Suppressor macrophage treated with lipopolysaccharide for 1 hour (primary cell): ENCODE data around the gene MAN2A2.
"Not testable (repeated sequence)": the region's sequence is repeated elsewhere in the genome, so short reads cannot be mapped to it uniquely, and the experiment has no call there.

ENCODE experiments used
- DNase-seq, 3 donors: peaks; one replicate each; pipeline ENCODE4 v3.0.0-alpha.2; 2020 to 2022

The MAN2A2 gene

DNA sequence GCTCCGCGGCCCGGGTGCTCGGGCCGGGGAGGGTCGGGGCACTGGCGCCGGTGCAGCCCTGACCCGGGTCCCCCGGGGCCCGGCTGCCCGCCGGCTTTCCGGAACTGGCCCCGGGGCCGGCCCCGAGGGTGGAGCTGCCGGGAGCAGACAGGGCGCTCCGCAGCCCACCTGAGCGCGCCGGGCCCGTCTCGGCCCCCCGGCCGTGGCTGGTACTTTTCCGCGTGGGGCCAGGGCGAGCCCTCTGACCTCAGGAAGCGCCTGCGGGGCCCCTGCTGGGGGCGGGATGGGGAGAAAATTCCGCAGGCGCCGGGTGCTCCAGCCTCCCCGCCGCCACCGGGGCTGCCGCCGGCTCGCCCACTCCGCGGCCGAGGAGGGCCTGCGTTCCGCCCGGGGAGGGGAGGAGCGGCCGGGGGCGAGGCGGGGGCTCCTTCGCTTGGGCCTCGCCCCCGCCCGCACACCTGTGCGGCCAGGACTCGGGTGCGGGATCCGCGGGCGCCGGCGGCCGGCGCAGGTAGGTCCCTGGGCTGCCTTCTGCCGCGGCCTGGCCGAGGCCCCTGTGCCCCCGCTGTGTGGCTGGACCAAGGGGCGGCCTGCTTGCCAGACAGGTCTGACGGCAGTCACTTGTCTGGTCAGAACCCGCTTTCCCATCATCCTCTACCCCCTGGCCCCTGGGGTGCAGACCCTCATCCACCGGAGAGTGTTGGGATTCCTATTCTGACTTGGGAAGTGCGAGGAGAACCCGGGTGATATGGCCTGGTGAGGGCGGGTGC lies 31.2 kb upstream of the MAN2A2 start:
- DNase-seq: peak in 2 of 3 donors; percentile 39 to 69

DNA sequence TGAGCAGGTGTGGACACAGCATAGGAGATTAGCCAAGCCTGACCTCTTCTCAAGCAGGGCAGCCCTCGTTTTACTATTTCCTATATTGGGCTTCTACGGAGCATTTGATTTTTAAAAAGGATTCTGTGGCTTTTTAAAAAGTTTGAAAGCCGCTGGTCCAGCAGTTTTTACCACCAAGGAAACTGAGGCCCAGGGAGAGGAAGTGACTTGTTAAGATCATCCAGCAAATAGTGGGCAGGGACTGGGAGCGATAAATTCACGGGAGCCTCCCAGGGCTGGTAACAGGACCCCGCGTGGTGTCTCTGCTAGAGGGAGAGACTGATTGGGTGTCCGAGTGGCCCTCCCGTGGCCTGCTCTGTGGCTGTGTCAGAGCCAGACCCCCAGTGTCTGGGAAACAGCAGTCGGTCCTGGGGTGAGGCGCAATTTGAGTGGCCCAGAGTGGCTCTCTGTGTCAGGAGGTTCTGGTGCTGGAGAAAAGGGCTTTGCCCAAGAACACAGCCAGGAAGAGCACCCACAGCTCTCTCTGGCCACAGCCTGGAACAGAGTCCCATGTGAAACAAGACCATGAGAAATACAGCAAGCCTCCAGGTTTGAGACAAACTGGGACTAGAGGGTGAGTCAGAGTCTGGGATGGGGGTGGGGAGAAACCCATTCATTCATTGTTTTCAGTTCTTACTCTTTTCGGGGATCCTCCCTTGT lies 30.5 kb upstream of the MAN2A2 start:
- DNase-seq: peak; percentile 86 to 90 (median 87)

DNA sequence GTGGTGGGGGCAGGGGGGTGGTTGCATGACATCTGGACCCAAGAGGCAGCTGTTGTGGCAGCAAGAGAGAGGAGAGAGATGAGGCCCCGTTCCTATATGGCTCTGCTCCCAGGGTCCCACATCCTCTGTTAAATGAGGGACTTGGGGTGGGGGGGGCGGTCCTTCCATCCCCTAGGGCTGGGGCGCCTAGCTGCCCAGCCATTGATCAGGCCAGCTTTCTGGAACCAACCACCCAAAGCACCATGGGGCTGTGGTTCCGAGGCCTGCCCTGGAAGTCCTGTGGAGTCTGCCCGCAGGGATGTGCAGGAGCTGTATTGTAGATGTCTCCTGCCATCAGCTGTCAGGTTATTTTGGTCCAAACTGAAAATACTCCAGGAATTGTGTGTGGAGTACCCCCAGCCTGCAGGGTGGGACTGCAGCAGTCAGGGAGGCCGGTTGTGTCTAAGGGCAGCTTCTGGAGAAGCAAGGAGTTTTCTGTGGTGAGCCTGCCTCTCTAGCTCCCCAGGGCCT lies 29.6 kb upstream of the MAN2A2 start:
- DNase-seq: no peak

DNA sequence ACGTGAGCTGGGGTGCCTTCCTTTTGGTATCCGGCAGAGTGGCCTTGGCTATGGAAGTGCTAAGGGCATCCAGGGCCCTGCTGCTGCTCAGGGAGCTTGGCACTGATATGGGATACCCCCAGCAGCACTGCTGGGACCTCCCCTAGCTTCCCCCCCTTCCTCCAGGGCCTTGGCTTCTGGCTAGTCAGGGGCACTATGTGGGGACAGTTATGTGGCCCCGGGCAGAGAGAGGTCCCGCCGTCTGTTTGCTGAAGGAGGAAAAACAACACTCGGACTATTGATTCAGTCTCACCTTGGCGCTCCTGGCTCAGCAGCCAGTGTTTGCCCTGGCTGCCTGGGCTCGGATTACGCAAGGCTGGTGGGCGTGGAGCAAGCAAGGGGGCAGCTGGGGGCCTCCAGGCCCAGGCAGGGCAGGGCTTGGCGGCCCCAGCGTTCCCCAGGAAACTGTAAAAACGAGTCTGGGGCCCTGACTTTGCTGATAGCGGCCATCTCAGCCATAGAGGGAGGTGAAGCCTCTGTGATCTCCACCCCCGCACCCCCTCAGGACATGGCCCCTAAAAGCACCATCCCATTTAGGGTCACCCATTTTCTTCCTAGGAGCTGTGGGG lies 29.0 kb upstream of the MAN2A2 start:
- DNase-seq: peak in 1 of 3 donors; percentile 17

DNA sequence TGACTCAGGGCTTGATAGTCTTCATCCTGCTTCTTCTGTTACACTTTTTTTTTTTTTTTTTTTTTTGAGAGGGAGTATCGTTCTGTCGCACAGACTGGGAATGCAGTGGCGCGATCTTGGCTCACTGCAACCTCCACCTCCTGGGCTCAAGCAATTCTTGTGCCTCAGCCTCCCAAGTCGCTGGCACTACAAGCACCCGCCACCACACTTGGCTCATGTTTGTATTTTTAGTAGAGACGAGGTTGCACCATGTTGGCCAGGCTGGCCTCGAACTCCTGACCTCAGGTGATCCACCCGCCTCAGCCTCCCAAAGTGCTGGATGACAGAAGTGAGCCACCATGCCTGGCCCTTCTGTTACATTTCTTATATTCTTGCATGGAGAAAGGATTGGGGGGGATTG lies 28.1 kb upstream of the MAN2A2 start:
- DNase-seq: not testable (repeated sequence)

DNA sequence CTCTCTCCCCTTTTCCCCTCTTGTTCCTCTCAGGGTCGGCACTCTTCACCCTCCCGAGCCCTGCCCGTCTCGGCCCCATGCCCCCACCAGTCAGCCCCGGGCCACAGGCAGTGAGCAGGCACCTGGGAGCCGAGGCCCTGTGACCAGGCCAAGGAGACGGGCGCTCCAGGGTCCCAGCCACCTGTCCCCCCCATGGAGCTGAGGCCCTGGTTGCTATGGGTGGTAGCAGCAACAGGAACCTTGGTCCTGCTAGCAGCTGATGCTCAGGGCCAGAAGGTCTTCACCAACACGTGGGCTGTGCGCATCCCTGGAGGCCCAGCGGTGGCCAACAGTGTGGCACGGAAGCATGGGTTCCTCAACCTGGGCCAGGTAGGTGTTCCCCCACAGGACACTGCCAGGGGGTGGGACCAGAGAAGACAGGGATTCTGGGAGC lies 27.5 kb upstream of the MAN2A2 start:
- DNase-seq: no peak

DNA sequence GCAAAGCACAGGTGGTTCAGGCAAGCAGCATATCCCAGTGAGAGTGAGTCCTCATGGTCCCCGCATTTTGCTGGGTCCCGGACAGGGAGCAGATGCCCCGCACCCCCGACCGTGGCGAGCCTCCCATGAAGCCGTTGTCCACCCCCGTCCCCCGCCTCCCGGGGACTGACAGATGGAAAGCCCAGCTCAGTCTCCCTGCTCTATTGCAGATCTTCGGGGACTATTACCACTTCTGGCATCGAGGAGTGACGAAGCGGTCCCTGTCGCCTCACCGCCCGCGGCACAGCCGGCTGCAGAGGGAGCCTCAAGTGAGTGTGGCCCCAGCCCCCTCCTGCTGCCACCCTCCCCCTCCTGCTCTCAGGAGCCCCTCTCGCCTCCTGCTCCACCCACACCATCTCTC lies 27.1 kb upstream of the MAN2A2 start:
- DNase-seq: no peak

DNA sequence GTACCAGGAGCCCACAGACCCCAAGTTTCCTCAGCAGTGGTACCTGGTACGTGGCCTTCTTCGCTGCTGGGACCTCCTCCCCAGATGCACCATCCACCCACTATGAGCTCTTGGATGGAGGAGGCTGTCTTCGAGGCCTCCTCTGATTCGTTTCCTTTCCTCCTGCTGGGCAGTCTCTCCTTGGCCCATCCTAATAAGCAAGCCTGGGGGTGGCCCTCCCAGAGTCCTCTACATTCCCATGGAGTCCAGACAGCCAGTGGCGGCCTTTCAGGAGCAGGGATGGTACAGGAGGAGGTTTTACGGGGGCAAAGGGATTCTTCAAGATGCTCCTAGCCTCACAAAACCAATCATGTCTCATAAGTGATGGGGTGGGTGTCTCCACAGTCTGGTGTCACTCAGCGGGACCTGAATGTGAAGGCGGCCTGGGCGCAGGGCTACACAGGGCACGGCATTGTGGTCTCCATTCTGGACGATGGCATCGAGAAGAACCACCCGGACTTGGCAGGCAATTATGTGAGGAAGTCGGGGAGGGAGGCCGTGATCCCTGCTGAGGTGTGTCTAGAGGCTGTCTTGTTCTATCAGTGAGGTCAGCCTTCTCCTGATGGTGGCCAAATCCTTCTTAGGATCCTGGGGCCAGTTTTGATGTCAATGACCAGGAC lies 26.5 kb upstream of the MAN2A2 start:
- DNase-seq: no peak

DNA sequence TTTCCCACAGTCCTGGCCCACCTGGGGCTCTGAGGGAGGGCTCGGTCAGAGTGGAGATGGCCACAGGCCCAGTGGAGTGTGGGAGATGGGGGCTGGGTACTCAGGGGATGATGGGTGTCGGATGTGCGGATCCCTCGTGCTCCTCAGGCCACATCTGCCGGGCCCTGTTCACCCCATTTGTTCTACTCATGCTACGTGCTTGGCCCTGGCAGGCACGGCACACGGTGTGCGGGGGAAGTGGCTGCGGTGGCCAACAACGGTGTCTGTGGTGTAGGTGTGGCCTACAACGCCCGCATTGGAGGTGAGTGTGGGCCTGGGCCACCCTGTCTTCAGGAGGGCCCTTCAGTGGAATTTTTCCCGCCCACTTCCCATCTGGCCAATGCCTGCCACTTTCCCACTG lies 25.8 kb upstream of the MAN2A2 start:
- DNase-seq: no peak

DNA sequence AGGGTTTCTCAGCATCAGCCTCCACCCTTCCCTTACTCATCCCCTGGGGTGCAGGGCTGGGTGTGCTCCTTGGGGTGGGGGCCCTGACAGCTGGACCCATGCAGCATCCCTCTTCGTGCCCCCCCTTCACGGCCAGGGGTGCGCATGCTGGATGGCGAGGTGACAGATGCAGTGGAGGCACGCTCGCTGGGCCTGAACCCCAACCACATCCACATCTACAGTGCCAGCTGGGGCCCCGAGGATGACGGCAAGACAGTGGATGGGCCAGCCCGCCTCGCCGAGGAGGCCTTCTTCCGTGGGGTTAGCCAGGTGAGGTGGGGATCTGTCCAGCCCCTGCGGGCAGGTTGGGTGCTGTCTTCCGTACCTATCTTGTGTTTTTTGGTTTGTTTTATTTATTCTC lies 25.1 kb upstream of the MAN2A2 start:
- no peak for DNase-seq

DNA sequence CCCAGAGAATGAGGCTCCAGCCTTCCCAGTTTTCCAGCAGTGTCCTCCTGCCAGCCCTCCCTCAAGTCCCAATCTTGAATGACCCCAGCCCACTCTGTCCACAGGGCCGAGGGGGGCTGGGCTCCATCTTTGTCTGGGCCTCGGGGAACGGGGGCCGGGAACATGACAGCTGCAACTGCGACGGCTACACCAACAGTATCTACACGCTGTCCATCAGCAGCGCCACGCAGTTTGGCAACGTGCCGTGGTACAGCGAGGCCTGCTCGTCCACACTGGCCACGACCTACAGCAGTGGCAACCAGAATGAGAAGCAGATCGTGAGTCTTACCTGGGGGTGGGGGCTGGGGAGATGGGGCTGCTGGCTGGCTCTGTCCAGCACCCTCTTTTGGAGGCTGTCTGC lies 24.4 kb upstream of the MAN2A2 start:
- DNase-seq: no peak

DNA sequence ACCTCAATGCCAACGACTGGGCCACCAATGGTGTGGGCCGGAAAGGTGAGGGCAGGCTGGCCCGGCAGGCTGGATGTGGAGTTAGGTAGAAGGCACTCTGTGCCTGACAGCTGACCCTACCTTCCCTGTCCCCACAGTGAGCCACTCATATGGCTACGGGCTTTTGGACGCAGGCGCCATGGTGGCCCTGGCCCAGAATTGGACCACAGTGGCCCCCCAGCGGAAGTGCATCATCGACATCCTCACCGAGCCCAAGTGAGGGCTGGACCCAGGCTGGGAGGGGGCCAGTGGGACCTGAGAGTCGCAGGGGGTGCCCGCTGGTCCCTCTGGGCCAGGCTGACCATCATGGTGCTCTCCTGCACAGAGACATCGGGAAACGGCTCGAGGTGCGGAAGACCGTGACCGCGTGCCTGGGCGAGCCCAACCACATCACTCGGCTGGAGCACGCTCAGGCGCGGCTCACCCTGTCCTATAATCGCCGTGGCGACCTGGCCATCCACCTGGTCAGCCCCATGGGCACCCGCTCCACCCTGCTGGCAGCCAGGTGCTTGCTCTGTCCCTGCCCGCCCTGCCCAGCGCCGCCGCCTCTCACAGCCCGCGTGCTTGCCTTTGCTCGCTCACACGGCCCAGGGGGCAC lies 23.3 kb upstream of the MAN2A2 start:
- DNase-seq: no peak

DNA sequence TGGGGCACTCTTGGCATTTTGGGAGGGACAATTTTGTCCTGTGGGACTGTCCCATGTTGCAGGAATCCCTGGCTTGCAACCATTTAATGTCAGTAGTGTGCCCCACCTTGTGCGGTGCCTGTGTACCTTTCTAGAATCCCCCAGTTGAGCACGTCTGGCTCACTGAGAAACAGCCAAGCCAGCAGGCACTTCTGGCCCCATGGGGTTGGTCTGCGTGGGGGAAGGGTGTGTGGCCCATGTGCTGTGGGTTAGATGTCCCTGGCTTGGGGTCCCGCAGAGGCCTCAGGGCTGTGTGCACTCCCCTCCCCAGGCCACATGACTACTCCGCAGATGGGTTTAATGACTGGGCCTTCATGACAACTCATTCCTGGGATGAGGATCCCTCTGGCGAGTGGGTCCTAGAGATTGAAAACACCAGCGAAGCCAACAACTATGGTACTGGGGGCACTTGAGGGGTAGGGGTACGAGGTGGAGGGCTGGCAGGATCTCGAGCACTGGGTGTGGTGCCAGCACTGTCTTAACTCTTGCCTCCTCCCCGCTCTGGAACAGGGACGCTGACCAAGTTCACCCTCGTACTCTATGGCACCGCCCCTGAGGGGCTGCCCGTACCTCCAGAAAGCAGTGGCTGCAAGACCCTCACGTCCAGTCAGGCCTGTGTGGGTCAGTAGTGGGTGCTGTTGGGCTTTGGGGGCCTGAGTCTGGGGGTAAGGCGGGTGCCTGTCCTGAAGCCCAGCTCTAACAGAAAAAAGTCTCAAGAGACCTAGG lies 22.5 kb upstream of the MAN2A2 start:
- no peak for DNase-seq

DNA sequence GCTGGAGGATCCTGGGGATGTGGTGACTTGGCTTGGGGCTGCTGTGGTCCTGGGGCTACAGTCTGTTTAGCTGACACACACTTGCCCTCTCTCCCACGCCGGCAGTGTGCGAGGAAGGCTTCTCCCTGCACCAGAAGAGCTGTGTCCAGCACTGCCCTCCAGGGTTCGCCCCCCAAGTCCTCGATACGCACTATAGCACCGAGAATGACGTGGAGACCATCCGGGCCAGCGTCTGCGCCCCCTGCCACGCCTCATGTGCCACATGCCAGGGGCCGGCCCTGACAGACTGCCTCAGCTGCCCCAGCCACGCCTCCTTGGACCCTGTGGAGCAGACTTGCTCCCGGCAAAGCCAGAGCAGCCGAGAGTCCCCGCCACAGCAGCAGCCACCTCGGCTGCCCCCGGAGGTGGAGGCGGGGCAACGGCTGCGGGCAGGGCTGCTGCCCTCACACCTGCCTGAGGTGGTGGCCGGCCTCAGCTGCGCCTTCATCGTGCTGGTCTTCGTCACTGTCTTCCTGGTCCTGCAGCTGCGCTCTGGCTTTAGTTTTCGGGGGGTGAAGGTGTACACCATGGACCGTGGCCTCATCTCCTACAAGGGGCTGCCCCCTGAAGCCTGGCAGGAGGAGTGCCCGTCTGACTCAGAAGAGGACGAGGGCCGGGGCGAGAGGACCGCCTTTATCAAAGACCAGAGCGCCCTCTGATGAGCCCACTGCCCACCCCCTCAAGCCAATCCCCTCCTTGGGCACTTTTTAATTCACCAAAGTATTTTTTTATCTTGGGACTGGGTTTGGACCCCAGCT lies 21.7 kb upstream of the MAN2A2 start:
- DNase-seq: no peak

DNA sequence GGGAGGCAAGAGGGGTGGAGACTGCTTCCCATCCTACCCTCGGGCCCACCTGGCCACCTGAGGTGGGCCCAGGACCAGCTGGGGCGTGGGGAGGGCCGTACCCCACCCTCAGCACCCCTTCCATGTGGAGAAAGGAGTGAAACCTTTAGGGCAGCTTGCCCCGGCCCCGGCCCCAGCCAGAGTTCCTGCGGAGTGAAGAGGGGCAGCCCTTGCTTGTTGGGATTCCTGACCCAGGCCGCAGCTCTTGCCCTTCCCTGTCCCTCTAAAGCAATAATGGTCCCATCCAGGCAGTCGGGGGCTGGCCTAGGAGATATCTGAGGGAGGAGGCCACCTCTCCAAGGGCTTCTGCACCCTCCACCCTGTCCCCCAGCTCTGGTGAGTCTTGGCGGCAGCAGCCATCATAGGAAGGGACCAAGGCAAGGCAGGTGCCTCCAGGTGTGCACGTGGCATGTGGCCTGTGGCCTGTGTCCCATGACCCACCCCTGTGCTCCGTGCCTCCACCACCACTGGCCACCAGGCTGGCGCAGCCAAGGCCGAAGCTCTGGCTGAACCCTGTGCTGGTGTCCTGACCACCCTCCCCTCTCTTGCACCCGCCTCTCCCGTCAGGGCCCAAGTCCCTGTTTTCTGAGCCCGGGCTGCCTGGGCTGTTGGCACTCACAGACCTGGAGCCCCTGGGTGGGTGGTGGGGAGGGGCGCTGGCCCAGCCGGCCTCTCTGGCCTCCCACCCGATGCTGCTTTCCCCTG lies 21.0 kb upstream of the MAN2A2 start:
- no peak for DNase-seq

DNA sequence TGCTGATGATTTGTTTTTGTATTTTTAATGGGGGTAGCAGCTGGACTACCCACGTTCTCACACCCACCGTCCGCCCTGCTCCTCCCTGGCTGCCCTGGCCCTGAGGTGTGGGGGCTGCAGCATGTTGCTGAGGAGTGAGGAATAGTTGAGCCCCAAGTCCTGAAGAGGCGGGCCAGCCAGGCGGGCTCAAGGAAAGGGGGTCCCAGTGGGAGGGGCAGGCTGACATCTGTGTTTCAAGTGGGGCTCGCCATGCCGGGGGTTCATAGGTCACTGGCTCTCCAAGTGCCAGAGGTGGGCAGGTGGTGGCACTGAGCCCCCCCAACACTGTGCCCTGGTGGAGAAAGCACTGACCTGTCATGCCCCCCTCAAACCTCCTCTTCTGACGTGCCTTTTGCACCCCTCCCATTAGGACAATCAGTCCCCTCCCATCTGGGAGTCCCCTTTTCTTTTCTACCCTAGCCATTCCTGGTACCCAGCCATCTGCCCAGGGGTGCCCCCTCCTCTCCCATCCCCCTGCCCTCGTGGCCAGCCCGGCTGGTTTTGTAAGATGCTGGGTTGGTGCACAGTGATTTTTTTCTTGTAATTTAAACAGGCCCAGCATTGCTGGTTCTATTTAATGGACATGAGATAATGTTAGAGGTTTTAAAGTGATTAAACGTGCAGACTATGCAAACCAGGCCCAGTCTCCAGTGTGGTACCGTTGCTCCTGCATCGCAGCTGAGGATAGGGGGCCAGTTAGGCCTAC lies 20.1 kb upstream of the MAN2A2 start:
- DNase-seq: no peak

DNA sequence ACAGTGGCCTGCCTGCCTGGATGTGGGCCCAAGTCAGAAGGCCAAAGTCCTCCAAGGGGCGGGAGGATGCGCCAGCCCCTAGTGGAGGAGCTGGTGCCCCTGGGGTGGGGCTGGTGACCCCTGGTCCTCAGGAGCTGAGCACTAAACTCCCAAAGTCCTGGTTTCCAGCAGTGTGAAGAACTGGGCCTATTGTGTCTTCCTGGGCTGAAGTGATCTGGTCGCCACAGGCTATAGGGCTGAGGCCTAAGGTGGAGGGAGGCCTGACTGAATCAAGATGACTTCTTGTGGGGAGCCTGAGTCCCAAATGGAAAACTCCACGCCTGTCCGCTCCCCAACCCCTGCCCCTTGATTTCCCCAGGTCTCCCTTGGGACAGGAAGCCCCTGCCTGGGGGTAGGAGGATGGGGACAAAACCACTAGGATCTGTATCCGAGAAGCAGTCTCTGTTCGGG lies 19.6 kb upstream of the MAN2A2 start:
- DNase-seq: peak in 1 of 3 donors; percentile 15

DNA sequence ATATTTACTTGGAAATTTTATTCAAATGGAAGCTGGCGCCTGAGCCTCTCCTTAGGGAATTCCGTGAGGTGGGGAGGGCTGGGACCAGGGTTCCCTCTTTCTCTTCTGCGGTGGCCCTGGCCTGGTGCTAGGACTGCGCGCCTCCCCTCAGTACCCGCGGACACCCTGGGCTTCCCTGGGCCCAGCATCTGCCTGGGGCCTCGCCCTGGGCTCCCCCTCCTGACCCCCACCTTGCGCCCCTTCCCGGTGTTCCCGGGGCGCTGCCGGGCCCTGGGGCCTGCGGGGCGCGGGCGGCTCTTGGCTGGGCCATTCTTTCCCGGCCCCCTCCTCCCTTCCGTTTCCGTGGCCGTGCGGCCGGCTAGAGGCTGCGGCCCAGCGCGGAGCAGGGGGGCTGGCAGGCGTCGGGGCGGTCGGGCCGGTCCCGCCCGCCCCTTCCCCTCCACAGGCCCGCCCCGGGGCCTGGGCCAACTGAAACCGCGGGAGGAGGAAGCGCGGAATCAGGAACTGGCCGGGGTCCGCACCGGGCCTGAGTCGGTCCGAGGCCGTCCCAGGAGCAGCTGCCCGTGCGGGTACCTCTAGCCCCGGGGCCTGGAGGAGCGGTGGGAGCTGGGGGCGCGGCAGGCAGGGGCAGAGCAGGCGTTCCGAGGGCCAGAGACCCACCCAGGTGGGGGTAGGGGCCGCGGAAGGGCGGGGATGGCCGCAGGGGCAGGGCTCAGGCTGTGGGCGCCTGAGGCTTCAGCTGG lies 19.0 kb upstream of the MAN2A2 start, which contains the start of gene FES:
Gene FES, plus strand, starts transcription at position 529 of the 743 bp plus-strand sequence. CDS start 542 bp downstream, outside the sequence.
- peak; percentile 74 to 87 (median 78) for DNase-seq
